ENCODE results near the gene GPR42.
A peak's percentile ranks its signal among the peaks of the same experiment; 100 is the strongest.
"Not testable (repeated sequence)": the region's sequence is repeated elsewhere in the genome, so short reads cannot be mapped to it uniquely, and the experiment has no call there.

Gene GPR42

DNA sequence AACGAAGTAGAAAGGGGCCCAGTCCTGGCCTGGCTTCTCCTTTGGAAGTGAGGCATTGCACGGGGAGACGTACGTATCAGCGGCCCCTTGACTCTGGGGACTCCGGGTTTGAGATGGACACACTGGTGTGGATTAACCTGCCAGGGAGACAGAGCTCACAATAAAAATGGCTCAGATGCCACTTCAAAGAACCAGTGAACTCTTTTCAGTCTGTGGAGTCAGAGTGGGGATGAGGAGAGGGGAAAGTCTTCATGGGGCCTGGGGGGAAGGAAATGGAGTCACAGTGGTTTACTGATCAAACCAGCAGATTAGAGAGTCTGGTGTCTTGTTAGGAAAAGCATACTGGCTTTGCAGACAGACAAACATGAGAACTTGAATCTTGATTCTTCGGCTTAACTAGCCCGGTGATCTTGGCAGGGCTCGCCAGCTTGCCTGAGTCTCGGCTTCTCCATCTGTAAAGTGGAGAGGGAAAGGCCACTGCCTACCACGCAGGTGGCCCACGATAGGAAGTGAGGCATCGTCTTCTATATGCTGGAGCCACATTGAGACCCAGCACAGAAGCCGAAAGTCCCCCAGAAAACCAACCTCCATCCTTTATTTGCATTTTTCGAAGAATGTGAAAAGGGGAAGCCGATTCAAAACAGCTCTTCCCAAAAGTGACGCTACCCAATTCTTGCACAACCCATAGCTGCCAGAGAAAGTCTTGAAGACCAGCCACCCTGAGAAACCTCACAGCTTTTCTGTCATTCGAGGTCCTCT, 23.5 kb upstream of the GPR42 start, which contains the start of gene FFAR1:
TSS of gene FFAR1 (plus strand) at position 732 of the 759 bp plus-strand sequence. CDS start 3,650 bp downstream, outside the sequence.
- no peak for DNase-seq

DNA sequence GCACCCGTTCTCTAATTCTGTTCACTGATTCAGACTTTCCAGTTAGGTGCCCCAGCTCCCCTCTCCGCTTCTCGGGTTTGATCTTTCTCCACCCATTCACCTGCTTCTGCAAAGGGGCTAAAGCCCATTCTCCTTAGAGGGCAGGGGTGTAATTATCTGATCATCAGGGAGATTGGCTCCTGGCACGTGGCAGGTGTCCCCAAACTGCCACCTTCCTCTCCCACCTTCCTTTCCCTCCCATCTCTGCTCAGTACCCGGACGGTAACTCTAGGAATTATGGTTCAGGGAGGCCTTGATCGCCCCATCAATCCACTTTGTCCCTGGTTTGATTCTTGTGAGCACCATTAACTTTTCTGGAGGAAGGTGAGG, 23.0 kb upstream of the GPR42 start:
- no peak for DNase-seq

DNA sequence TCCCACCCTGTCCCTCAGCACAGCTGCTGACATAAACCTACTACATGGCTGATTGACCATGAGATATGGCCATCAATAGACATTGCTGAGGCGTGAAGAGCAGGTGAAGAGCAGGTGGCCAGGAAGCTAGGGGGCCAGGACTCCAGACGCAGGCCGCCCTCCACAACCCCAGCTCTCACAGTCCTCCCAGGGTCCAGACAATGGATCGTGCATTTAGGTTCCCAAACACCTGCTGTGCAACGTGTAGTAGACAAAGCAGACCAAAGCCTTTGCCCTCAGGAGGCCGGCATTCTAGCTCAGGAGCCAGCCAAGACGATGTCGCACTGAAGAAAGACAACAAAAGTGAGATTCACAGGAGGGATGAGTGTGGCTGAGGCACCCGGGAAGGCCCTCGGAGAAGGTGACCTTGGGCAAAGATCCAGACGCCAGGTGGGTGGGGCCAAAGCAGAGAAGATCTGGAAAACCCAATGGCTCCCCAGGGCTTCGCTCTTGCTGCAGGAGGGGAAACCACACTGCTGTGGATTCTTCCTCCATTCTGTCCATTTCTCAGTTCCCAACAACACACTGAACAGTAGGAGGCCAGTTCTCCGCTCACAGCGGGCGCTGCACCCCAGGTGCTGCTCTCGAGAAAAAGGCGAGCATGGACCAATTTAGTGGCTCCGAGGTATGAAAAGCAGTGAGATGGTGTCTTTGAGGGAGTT, 21.8 kb upstream of the GPR42 start:
- DNase-seq = no peak

DNA sequence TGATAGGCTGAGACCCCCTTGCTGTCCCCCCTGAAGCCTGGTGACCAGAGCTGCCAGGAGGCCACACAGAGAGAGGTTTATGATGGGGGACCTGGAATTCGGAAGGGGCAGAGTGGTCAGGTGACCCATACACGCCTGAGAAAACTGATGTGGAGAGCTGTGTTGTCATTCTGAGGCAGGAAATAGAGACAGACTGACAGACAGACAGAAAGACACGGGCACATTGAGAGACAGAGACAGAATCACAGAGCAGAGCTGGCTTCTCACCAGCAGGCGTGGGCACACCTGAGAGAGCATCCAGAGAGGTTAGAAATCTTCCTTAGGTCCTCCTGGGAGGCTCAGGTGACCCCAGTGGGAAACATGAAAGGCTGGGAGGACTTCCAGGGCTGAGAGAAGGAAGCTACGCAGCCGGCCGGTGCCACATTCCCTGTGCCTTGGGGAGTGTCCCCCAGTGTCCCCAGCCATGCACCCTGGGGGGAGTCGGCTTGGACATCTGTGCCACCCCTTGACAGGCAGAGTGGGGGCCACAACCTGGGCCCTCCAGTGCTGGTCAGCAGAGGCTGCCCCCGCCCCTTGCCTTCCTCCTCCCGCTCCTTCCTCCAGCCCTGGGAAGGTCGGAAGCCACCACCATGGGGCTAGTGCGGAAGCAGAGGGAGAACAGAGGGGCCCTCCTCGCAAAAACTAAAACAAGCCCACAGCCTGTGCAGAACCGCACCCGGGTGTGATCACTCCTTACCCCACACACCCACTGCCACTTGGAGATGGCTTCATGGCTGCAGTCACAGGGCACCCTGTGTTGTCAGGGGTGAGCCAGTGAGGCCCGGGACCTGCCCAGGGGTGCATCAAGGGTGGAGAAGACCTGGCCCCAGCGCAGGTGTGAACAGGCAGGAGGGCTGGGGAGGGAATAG, 21.0 kb upstream of the GPR42 start:
- no peak for DNase-seq

DNA sequence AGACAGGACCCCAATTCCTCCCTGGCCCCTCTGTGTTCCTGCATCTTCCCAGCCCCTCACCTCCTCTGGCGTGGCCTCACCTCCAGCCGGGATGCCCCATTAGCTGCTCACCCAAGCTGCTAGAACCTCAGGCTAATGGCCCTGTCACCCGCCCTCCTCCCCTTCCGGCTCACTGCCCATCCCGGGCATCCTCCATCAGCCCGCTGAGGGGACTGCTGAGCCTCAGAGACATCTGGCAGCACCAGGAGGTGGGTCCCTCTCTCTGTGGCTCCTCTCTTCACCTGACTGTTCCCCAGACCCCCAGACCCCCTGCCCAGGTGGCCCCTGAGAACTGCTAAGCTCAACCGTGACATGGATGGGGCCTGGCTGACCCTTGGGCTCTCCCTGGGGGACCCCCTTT, 20.3 kb upstream of the GPR42 start:
- no peak for DNase-seq

DNA sequence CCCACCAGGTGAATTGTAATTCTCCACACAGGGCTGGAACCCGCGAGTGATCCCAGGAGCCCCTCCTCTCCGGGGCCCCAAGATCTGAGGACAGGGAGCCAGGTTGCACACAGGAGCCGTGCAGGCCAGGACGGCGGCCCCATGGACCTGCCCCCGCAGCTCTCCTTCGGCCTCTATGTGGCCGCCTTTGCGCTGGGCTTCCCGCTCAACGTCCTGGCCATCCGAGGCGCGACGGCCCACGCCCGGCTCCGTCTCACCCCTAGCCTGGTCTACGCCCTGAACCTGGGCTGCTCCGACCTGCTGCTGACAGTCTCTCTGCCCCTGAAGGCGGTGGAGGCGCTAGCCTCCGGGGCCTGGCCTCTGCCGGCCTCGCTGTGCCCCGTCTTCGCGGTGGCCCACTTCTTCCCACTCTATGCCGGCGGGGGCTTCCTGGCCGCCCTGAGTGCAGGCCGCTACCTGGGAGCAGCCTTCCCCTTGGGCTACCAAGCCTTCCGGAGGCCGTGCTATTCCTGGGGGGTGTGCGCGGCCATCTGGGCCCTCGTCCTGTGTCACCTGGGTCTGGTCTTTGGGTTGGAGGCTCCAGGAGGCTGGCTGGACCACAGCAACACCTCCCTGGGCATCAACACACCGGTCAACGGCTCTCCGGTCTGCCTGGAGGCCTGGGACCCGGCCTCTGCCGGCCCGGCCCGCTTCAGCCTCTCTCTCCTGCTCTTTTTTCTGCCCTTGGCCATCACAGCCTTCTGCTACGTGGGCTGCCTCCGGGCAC, 19.3 kb upstream of the GPR42 start:
- DNase-seq = no peak

DNA sequence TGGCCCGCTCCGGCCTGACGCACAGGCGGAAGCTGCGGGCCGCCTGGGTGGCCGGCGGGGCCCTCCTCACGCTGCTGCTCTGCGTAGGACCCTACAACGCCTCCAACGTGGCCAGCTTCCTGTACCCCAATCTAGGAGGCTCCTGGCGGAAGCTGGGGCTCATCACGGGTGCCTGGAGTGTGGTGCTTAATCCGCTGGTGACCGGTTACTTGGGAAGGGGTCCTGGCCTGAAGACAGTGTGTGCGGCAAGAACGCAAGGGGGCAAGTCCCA, 18.8 kb upstream of the GPR42 start:
- no peak for DNase-seq

DNA sequence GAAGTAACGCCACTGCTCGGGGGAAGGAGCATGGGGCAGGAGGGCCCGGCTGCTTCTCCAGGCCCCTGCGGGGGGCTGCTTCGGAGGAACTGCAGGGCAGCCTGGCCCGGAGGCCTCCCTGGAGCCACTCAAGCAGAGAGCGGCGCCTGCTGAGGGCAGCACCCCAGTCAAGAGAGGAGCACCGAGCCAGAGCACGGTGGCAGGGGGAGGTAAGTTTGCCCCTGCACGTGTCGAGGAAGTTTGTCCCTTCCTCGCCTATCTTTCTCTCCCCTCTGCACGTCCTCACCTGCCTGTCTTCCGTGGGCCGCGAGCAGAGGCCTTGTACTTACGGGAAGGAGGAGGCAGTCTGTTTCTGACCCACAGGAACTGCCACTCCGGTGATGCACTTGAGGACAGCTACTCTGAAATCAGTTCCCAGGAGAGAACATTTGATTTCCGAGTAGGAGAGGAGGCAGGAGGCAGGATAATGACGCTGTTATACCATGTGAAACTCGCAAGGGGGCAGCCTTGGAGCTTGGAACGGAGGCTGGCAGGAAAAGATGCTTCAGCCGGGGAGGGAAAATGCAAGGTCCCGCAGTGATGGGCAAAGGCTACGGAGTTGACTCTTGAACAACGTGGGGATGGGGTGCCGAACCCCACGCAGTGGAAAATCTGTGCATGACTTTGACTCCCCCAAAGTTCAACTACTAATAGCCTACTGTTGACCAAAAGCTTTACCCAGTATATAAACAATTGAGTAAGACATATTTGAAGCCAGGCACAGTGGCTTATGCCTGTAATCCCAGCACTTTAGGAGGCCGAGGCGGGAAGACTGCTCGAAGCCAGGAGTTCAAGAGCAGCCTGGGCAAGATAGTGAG, 18.2 kb upstream of the GPR42 start:
- peak in 1 of 2 experiments; percentile 30 for DNase-seq

DNA sequence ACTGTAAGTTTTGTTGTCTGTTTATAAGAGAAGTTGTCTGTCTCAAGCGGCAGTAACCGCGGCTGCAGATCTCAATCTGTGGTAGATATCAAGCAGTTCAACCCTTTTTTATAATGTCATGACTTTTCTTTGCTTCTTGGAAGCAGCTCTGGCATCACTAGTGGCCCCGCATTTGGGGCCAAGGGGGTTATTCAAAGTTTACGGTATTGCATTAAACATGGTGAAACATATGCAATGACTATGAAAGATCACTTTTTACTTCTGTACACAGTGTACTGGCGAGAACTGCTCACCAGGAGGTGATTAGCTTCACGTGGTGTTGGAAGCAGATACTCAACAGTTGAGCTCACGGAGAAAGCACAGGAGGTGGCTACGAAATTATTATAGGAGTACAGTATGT, 17.2 kb upstream of the GPR42 start:
- DNase-seq = no peak

DNA sequence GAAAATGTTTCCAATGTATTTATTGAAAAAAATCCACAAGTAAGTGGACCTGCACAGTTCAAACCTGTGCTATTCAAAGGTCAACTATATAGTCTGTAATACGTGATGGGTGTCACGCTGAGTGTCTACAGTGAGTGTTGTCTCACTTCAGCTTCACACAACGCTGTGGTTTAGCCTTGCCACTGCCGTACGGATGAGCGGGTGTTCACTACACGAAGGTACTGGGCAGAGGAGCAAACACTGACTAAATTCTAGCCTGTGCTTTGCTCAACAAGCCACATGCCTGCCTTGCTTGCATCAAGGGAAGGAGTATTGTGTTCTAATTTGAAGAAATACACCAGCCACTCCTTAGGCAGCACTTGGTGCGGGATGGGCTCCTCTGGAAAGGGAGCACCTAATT, 16.0 kb upstream of the GPR42 start:
- no peak for DNase-seq

DNA sequence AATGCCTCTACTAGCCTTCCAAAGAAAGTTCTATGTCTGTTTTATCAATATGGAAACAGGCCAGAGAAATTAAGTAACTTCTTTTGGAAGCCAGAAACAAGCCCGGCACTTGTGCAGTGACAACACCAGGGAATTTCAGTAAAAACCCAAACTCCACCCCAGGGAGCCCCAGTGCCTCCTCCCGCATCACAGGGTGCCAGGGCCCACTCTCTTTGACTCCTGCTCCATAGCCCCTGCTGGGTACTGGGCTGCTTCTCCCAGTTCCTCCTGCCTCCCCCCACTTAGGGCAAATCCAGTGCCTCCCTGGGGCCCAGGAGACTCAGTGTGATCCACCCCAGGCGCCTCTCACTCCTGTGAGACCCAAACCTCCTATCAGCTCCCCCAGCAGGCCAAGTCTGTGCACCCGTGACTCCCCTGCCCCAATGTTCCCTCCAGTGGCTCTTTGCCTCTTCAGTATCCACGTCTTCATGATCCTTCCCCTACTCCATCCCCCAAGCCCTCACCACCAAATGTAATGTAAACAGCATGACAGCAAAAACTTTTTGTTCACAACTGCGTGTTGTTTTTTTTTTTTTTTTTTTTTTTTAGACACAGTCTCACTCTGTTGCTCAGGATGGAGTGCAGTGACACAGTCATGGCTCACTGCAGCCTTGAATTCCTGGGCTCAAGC, 14.9 kb upstream of the GPR42 start:
- DNase-seq = no peak

DNA sequence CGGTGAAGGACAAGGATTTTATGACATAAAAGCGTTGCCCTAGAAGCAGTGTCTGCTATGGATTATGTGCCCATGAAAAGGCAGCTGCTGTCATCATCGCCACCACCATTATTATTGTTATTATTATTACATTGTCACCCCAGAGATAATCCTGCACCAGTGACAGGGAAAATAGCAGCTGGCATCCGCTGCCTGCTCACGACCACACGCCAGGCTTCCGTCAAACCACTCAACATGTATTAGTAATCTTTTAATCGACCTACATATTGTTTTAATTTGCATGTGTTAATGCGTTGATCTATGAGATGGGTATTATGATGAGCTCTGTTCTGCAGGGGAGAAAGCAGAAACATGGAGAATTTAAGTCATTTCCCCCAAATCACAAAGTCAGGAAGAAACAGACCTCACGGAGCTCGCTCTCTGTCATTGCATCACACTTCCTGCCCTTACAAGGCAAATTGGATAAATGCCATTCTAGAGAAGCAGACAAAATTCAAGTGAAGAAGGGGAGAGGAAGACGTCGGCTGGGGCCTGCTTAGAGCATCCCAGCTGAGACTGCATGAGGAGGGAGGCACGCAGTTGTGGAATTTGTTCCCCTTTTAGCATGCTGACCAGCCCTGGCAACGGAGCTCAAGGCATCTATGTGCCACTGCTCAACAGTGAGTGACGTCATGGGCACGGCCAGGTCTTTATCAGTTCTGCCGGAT, 12.8 kb upstream of the GPR42 start, which contains the start of gene FFAR3:
TSS of gene FFAR3 (plus strand) at position 594 of the 707 bp plus-strand sequence. CDS start 431 bp downstream, outside the sequence.
- no peak for DNase-seq

DNA sequence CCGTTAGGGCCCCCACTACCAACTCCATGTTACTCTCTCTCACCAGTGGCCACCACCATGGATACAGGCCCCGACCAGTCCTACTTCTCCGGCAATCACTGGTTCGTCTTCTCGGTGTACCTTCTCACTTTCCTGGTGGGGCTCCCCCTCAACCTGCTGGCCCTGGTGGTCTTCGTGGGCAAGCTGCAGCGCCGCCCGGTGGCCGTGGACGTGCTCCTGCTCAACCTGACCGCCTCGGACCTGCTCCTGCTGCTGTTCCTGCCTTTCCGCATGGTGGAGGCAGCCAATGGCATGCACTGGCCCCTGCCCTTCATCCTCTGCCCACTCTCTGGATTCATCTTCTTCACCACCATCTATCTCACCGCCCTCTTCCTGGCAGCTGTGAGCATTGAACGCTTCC, 12.0 kb upstream of the GPR42 start:
- not testable (repeated sequence) for DNase-seq

DNA sequence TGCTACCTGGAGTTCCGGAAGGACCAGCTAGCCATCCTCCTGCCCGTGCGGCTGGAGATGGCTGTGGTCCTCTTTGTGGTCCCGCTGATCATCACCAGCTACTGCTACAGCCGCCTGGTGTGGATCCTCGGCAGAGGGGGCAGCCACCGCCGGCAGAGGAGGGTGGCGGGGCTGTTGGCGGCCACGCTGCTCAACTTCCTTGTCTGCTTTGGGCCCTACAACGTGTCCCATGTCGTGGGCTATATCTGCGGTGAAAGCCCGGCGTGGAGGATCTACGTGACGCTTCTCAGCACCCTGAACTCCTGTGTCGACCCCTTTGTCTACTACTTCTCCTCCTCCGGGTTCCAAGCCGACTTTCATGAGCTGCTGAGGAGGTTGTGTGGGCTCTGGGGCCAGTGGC, 11.5 kb upstream of the GPR42 start:
- DNase-seq = not testable (repeated sequence)

DNA sequence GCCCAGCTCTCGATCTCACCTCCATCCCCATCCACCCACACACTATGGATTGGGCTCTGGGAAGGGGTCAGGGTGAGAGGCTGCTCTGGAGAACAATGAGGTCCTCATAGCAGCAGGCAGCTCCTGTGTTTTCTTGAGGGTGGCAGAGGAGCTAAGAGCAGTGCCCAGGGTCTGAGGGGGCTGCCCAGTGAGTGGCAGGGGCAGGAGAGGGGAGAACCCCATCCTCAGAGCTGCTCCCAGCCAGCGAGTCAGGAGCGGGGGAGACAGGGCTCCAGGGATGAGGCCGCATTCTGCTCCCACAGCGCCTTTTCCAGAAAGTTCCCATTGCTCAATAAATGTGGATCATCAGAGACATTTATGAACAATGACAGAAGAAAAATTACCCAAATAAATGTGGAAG, 10.8 kb upstream of the GPR42 start:
- not testable (repeated sequence) for DNase-seq

DNA sequence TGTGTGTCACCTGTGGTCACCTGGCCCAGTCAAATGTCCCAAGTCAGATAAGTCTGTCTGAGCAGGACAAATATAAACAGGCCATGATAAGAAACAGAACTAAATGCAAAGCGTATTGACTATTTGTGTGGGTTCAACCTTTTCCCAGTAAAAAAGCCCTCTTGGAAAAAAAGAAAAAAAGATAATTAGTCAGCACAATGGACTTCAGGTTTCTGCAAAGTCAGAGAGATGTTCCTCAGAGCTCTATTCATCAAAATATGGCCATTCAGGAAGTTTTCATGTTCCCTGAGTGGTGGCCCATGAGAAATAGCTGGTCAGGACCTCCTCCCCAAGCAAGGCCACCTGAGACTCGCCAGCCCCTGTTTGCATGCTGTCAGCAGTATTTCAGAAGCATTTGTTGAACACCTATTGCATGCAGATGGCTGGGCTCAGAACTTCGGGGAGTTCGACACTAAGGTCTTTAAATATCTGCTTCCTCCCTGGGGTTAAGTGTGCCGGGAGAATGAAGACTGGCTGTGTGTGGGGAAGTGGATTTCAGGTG, 9.9 kb upstream of the GPR42 start:
- DNase-seq = no peak

DNA sequence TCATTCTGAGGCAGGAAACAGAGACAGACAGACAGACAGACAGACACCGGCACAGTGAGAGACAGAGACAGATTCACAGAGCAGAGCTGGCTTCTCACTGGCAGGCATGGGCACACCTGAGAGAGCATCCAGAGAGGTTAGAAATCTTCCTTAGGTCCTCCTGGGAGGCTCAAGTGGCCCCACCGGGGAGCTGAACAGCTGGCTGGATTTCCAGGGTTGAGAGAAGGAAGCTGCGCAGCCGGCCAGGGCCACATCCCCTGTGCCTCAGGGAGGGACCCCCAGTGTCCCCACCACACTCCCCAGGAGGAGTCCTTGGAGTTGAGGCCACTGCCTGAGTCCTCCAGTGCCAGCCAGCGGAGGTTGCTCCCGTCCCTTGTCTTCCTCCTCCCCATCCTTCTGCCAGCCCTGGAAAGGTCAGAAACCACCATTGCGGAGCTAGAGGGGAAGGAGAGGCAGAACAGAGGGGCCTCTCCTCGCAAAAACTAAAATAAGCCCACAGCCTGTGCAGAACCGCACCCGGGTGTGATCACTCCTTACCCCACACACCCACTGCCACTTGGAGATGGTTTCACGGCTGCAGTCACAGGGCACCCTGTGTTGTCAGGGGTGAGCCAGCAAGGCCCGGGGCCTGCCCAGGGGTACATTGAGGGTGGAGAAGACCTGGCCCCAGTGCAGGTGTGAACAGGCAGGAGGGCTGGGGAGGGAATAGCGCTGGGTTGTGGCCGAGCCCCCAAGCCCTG, 8.4 kb upstream of the GPR42 start:
- DNase-seq = no peak

DNA sequence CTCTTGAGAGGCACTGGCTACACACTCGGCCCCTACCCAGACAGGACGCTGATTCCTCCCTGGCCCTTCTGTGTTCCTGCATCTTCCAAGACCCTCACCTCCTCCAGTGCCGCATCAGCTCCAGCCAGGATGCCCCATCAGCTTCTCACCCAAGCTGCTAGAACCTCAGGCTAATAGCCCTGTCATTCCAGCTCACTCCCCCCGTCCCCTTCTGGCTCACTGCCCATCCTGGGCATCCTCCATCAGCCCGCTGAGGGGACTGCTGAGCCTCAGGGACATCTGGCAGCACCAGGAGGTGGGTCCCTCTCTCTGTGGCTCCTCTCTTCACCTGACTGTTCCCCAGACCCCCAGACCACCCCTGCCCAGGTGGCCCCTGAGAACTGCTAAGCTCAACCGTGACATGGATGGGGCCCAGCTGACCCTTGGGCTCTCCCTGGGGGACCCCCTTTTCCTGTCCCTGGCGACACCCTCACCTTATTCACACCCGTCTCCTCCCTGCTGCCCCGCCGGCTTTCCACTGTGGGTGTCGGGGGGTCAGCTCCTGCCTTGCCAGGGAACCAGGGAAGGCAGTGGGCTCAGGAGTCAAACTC, 7.8 kb upstream of the GPR42 start:
- DNase-seq = no peak

All from NCI-H187 (cell line).